GM10266 (cell line): Measurements from ENCODE around the gene PCLO.
A peak's percentile ranks its signal among the peaks of the same experiment; 100 is the strongest.

Experiments
- DNase-seq: peaks from one replicate; pipeline ENCODE4 v3.0.0; 2012; ENCODE audit errors: extremely low spot score
- TF ChIP-seq, protein P1 (sequence below): IDR thresholded peaks from 2 replicates; pipeline ENCODE4 v1.5.1; 2012; ENCODE audit warnings: mild to moderate bottlenecking, low read depth; ENCODE audit not compliant: control insufficient read depth, insufficient read depth; ENCODE audit errors: missing control alignments

The PCLO gene

GRCh38 chr7:82745820-82746219 lies 416.9 kb downstream of the PCLO start:
- TF ChIP-seq, protein P1, sequence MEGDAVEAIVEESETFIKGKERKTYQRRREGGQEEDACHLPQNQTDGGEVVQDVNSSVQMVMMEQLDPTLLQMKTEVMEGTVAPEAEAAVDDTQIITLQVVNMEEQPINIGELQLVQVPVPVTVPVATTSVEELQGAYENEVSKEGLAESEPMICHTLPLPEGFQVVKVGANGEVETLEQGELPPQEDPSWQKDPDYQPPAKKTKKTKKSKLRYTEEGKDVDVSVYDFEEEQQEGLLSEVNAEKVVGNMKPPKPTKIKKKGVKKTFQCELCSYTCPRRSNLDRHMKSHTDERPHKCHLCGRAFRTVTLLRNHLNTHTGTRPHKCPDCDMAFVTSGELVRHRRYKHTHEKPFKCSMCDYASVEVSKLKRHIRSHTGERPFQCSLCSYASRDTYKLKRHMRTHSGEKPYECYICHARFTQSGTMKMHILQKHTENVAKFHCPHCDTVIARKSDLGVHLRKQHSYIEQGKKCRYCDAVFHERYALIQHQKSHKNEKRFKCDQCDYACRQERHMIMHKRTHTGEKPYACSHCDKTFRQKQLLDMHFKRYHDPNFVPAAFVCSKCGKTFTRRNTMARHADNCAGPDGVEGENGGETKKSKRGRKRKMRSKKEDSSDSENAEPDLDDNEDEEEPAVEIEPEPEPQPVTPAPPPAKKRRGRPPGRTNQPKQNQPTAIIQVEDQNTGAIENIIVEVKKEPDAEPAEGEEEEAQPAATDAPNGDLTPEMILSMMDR, result no peak
- no peak for DNase-seq

- TF ChIP-seq, protein P1, result no peak
- DNase-seq, result no peak
These were observed 417.6 kb downstream of the PCLO start for GRCh38 chr7:82745117-82745516.

DNA sequence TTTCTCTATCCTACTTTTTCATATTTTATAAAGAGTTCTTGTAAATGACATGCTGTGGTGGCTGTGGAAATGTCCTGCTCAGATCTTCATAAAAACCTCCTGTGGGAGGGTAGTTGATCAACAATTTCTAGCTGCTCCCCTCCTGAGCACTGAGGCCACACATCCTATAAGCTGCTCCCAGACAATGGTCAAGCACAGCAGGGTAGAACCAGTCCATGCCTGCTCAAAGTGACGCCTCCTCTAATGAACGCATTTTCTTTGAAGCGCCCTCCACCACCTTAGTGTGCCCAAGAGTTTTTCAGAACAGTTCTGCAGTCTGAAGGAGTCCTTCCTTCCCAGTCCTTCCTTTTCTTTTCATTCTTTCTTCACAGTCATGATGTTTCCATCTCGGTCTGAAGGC lies 420.5 kb downstream of the PCLO start:
- TF ChIP-seq, protein P1, result no peak
- DNase-seq, result no peak

GRCh38 chr7:82741493-82741892 lies 421.2 kb downstream of the PCLO start:
- TF ChIP-seq, protein P1, result no peak
- no peak for DNase-seq

DNA sequence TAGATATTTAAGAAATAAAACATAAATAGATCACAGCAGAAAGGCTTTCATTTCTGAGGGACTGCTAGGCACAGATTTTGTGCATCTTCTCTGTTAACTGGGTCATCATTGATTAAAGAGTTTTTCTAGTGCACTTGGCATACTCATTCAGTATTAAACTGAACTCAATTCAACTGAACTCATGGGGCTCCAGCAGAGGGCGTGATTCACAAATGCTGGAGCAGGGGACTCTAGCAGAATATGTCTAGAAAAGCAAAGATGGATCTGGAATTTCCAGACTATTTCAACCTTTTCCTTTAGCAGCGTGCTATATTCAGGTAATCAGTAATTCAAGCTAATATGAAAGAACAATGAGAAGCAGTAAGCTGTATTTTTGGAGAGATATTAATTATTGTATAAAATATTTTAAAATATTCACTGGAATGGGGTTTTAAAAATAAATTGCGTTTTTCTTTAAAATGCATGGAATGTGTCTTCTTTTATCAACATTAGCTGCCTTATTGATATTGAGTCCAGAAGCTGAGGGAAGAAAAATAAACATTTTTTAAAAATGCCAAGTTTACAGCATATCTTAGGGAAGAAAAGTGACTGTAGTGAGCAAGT lies 422.3 kb downstream of the PCLO start:
- TF ChIP-seq, protein P1, result peak; percentile 60
- DNase-seq, result peak; percentile 7

DNA sequence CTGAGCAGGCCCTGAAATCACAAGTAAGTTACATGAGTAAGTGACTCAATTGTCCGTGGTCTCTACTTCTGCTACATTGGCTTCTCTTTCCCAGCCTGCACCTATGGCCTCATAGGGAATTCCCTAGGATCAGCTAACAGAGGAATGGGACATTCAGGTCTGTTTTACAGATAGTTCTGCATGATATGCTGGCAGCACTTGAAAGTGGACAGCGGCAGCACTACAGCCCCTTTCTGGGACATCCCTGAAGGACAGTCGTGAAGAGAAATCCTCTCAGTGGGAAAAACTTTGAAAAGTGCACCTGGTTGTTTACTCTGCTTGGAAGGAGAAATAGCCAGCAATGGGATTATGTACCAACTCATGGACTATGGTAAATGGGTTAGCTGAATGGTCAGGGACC lies 426.1 kb downstream of the PCLO start:
- no peak for DNase-seq
- TF ChIP-seq, protein P1, result no peak

DNA sequence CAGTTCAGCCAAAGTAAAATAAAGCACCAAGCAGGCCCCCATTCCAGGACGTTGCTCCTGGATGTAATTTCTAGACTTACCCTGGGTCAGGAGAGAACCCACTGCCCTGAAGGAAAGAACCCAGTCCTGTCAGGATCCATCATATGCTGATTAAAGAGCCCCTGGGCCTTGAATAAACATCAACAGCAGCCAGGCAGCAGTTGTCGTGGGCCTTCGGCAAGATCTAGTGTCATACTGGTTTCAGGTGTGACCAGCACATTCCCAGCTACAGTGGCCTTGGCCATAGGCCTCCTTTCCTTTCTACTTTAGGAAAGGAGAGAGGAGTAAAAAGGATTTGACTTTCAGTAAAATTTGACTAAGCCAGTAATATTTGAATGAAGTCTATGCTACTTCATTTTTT lies 430.0 kb downstream of the PCLO start:
- no peak for DNase-seq

More for the DNA sequence above, 430.0 kb downstream of the PCLO start:
- TF ChIP-seq, protein P1, result no peak
